GM20431 (cell line): ENCODE results near the gene OSBPL2.

Experiments
- in situ Hi-C: fragments of 300-500 bp; cut with MseI, MboI; formaldehyde crosslinking; loops from one replicate; pipeline ENCODE4 v1.15.0; 2020; ENCODE audit warnings: low sequenced_read_pairs; ENCODE audit not compliant: unreplicated experiment

The OSBPL2 gene

DNA sequence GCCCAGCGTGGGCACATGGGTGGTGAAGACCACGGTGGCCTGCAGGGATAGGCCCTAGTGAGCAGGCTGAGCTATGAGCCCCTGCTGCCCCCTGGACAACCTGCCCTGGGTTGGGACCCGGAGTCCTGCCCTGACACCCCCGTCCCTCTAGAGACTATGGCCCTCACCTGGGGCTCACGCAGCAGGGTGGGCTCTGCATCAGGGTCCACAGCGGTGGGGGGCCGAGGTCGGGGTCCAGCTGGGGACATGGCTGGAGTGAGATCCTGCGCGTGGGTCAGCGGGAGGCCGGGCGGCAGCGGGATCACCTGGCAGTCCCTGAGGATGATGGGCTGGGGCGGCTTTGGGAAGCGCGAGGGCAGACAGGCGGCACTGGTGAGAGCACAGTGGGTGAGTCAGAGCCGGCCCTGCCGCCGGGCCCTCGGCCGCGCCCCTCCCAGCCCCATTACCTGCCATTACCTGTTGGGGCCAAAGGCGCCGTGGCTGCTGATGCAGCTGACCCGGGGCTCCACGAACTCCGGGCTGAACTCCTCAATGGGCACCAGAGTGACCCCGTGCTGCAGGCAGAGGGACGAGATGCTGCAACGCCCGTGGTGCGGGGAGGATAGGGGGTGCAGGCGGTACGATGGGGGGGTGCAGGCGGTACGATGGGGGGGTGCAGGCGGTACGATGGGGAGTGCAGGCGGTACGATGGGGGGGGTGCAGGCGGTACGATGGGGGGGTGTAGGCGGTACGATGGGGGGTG is 92.4 kb downstream of the OSBPL2 start:
- in situ Hi-C loops, result no loop called here

DNA sequence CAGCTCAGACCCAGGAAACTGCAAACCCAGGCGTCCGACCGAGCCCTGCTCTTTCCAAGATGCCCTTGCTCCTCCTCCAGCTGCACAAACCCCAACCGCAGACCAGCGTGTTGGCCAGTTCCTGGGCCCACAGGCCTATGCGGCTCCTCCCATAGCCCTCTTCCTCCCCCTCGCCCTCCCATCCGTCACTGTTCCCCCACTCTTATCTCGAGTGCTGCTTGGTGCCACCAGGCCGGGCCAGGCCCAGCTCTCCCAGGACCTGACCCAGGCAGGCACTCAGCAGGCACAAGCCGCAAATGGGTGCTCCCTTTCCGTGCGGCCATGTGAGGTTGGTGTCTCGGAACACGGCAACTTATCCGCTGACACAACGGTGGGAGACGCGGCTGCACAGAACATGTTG is 93.0 kb downstream of the OSBPL2 start:
- in situ Hi-C loops, result no loop called here

DNA sequence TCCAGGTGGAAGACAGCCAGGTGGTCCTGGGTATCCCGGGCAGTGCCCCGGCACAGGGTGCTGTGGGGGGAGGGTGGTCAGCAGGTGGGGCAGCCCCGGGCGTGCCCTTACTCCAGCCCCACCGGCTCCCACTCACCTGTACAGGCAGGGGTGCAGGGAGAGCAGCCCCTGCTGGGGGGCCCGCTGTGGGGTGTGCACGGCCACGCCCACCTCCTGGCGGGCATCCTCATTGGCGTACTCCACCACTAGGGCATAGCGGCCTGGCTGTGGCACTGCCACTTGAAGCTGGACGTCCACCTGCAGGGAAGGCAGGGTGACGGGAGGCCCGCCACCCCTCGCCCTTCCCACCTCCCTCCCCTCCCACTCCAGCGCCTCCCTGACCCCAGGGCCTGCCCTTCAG is 94.1 kb downstream of the OSBPL2 start:
- in situ Hi-C loops, result no loop called here

- in situ Hi-C loops, result no loop called here
These were observed 94.9 kb downstream of the OSBPL2 start for GRCh38 chr20:62332989-62333819.

DNA sequence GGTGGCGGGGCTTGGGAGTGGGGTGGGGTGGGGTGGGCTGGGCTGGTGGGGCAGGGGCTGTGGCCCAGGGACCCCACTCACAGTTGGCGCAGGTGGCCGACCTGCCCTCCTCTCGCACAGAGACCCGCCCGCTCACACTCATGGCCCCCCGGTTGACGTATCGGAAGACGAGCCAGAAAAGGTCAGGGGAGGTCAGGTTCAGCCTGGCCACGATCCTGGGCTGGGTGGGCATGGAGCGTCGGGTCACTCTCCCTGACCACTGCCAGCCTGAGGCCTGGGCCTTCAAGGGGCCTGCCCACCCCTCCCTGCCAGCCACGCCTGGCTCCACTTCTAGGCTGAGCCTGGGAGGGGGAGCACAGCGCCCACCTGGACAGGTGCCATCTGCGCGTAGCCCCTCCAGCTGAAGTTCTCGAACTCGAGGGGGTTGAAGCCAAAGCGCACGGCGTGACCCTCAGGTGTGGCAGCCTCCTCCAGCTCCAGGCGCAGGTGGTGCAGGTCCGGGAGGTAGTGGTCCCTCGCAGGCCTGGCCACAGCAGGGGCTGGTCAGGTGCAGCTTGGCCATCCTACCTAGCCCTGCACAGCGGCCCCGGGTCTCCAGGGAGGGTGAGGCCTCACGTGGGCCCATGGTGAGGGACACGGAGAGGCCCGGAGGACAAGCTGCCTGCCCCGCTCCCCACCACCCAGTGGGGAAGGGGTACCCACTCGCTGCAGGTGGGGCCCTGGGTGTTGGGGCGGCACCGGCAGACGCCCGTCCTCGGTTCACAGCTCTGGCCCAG is 95.7 kb downstream of the OSBPL2 start:
- in situ Hi-C loops, result no loop called here

GRCh38 chr20:62334881-62335280 is 96.6 kb downstream of the OSBPL2 start:
- in situ Hi-C loops, result no loop called here

GRCh38 chr20:62335532-62335931 is 97.2 kb downstream of the OSBPL2 start:
- in situ Hi-C loops, result no loop called here

GRCh38 chr20:62336329-62336728 is 98.0 kb downstream of the OSBPL2 start:
- in situ Hi-C loops, result no loop called here

DNA sequence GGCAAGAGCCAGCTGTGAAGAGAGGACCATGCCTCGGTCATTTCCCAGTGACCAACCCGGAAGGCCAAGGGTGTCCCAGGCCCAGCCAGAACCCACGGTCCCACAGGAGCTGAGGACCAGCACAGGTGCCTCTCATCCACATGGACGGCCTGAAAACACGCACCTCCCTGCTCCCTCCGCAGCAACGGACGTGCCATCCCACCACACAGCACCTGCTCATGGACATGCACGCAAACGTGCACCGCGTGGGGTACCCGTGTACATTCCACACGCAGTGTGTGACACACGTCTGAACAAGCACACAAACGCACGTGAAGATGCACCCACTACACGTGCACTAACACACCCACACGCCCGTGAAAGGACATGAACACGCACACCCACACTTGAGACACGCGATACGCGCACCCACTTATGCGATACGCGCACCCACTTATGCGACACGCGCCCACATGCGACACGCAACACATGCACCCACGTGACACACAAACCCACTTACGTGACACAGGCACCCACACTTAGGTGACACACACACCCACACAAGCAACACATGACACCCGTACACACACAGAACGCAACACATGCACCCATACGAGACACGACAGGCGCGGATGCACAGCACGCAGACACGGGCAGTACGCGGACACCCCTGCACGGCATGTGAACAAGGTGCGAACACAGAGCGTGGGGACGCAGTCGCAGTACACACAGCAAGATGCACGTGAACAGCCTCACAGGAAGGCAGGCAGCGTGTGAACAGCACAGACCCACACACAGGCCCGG is 98.6 kb downstream of the OSBPL2 start:
- in situ Hi-C loops, result no loop called here

DNA sequence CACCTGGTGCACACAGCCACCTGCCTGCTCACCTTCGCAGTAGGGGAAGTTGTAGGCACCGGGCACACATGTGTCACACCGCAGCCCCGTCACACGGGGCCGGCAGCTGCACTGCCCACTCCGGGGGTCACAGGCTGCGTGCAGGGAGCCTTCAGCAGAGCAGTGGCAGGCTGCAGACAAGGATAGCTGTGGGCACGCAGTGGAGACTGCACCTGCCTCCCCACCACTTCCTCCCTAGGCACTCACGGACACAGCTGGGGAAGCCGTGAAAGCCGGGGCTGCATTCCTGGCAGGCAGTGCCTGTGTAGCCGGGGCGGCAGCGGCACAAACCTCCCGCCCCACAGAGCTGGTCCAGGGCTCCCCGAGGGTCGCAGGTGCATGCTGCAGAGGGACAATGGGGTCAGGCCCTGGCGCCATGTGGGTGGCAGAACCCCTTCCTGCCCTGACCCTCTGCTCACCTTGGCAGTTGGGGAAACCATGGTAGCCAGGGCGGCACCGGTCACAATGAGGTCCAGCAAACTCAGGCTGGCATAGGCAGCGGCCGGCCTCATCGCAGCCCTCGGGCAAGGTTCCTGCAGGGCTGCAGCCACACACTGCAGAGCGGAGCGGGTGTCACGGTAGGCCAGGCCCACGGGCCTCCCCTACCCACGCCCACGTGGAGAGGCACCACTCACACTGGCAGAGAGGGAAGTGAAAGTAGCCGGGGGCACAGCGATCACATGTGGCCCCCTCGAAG is 99.4 kb downstream of the OSBPL2 start:
- in situ Hi-C loops, result no loop called here

DNA sequence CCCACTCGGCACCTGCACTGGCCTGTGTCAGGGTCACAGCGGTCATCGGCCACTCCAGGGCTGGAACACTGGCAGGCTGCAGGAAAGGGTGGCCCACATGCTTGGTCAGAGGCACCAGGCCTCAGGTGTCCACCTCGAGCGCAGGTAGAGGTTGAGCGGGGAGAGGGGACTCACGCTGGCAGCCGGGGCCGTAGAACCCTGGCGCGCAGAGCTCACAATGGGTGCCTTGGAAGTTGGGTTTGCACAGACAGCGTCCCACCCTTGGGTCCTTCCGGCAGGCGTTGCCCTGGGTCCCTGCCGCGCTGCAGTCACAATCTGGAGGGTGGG is 99.9 kb downstream of the OSBPL2 start:
- in situ Hi-C loops, result no loop called here

DNA sequence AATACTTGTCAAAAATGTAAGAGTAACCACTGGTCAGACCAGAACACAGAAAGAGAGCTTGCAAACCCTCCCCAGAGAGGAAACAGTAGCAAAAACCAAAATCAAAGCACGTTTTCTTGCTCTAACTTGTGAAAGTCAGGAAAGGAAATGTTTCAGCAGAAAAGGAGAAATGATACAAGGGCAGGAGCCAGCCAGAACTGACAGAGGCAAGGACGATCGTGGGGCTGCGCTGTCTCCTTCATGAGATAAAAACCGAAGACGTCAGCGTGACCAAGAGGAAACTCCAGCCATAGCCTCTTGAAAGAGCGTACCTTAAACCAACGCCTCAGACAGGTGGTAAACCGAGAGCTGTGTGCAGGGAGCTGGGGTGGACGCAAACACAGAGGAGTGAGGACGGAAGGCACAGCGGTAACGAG is 101.3 kb downstream of the OSBPL2 start:
- in situ Hi-C loops, result no loop called here

- in situ Hi-C loops, result no loop called here
These were observed 104.6 kb downstream of the OSBPL2 start for GRCh38 chr20:62342910-62343309.

DNA sequence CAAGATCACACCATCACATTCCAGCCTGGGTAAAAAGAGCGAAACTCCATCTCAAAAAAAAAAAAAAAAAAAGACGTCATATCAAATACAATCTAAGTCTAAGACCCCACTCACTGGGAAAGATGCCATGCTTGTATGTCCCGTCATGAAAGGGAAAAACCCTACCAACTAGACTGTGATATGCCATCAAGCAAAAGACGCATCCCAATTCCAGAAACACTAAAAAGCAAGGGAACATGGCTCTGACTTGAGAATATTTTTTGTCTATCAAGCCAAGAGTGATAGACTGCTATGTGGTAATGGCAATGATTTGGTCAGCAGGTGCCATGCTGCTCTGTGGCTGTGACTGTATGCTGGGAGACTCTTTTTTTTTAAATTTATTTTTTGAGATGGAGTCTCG is 105.8 kb downstream of the OSBPL2 start:
- in situ Hi-C loops, result no loop called here

DNA sequence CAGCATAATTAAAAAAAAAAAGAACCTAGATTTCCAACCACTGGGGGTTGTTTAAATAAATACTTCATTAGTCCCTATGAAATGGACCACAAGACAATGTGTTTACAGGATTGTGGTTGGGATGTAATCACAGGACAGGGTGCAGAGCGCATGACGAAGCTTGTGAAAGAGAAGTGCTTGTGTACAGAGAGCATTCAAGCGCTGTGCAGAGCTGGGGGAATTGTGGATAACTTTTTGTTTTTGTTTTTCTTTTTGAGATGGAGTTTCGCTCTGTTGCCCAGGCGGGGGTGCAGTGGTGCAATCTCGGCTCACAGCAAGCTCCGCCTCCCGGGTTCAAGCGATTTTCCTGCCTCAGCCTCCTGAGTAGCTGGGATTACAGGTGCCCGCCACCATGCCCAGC is 106.5 kb downstream of the OSBPL2 start:
- in situ Hi-C loops, result no loop called here
